ENCODE results near the gene RAB8A. TPM values are rescaled to one million over a fixed set of nuclear protein-coding genes. Genes with fewer than 3 reads are reported as not detected.

RAB8A gene
- total RNA-seq (2014; rRNA removed; shearing (Covaris generic)), result 102 and 104 TPM in 2 replicates

GRCh38 chr19:16111160-16111908, at the start of gene RAB8A:
RAB8A (plus strand) TSS chr19:16111889; CDS start chr19:16111902, 13 bp downstream.
- Histone ChIP-seq H3K27ac (peak within 1 kb of the TSS; percentile 55), H3K4me1 (peaks cover 9% of the 10 kb centered on the region), H3K27me3 (no peaks in the 10 kb centered on the region), H3K4me3 (peak within 1 kb of the TSS; percentile 82), H3K36me3 (no peaks in the 10 kb centered on the region), H3K9me3 (replicated peaks) (no peaks in the 10 kb centered on the region)
- DNase-seq, result peak; percentile 100

DNA sequence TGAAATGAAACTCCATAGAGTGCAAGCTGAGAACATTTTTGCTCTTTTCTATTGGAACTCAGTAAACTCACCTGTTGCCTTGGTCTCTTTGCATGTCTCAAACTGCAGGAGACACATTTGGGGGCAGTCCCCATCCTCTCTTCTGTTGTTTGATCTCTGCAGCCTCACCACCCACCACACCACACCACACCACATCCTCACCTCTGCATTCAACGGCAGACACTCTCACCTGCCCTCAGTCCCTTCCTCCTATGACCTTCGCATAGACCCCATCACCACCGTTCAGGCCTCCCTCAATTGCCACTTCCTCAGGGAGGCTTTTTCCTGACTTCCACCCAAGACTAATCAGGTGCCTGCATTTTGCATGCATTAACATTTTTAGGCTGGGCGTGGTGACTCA, 49.7 kb upstream of the RAB8A start:
- no peaks in the 10 kb centered on the region for H3K4me1 ChIP-seq
- no peak for DNase-seq
- no peak overlapping the region for H3K4me3 ChIP-seq
- H3K27ac ChIP-seq, result no peak overlapping the region
- no peaks in the 10 kb centered on the region; the same call in 1 of the 2 replicates for H3K27me3 ChIP-seq
- H3K9me3 ChIP-seq (replicated peaks), result peaks cover 12% of the 10 kb centered on the region; the same call in 1 of the 2 replicates
- H3K36me3 ChIP-seq, result no peaks in the 10 kb centered on the region

GRCh38 chr19:16062789-16063188, 48.9 kb upstream of the RAB8A start:
- H3K9me3 ChIP-seq (replicated peaks), result 0 out of 2 replicates have a peak, but pooled peaks cover 10% of the 10 kb centered on the region
- H3K4me1 ChIP-seq, result no peaks in the 10 kb centered on the region
- H3K4me3 ChIP-seq, result no peak overlapping the region
- H3K27ac ChIP-seq, result no peak overlapping the region
- peak; percentile 57 to 82 for DNase-seq
- no peaks in the 10 kb centered on the region; the same call in 1 of the 2 replicates for H3K27me3 ChIP-seq
- H3K36me3 ChIP-seq, result no peaks in the 10 kb centered on the region

GRCh38 chr19:16064209-16064889, 47.3 kb upstream of the RAB8A start:
- H3K27ac ChIP-seq, result no peak overlapping the region
- H3K4me1 ChIP-seq, result no peaks in the 10 kb centered on the region
- no peak for DNase-seq
- 0 out of 2 replicates have a peak, but pooled peaks cover 10% of the 10 kb centered on the region for H3K9me3 ChIP-seq (replicated peaks)
- H3K27me3 ChIP-seq, result no peaks in the 10 kb centered on the region; the same call in 1 of the 2 replicates
- no peak overlapping the region for H3K4me3 ChIP-seq
- no peaks in the 10 kb centered on the region for H3K36me3 ChIP-seq

- peak; percentile 42 to 53 for DNase-seq
- Histone ChIP-seq H3K27me3 (no peaks in the 10 kb centered on the region; the same call in 1 of the 2 replicates), H3K27ac (no peak overlapping the region), H3K9me3 (replicated peaks) (no peaks in the 10 kb centered on the region), H3K4me3 (no peak overlapping the region), H3K4me1 (no peaks in the 10 kb centered on the region), H3K36me3 (no peaks in the 10 kb centered on the region)
Observed at GRCh38 chr19:16066611-16067104, 45.0 kb upstream of the RAB8A start.

DNA sequence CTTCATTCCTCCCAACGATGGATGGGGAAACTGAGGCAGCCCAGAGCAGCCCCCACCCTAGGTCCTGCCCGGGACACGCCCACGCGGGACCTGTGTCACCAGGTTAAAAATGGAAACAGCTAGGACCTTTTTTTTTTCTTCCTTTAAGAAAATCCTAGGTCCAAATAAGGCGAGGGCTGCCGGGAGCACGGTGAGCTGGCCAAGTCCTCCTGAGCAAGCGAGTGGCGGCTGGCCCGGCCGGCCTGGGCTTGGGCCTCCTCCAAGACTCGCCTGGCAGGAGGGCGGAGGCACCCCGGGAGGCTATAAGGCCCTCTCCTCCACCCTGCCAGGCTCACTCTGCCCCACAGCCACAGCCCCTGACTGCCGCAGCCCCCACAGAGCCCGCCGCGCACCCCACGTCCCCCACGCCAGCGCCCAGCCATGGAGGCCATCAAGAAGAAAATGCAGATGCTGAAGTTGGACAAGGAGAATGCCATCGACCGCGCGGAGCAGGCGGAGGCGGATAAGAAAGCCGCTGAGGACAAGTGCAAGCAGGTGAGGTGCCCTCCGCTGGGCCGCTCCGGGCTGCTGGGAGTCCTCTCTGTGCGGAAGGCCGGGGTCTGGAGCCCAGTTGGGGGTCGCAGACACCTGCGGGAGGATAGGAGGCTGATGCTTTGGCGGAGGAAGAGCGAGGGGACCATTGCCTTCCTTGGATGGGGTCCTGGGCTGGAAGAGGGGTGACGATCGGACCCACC, 44.3 kb upstream of the RAB8A start:
- Histone ChIP-seq H3K36me3 (no peaks in the 10 kb centered on the region), H3K27me3 (no peaks in the 10 kb centered on the region; the same call in 1 of the 2 replicates), H3K4me1 (no peaks in the 10 kb centered on the region), H3K27ac (no peak overlapping the region), H3K4me3 (no peak overlapping the region), H3K9me3 (replicated peaks) (no peaks in the 10 kb centered on the region)
- no peak for DNase-seq

GRCh38 chr19:16068696-16069259, 42.9 kb upstream of the RAB8A start:
- Histone ChIP-seq H3K36me3 (no peaks in the 10 kb centered on the region), H3K4me3 (no peak overlapping the region), H3K27me3 (no peaks in the 10 kb centered on the region; the same call in 1 of the 2 replicates), H3K9me3 (replicated peaks) (no peaks in the 10 kb centered on the region), H3K27ac (no peak overlapping the region), H3K4me1 (no peaks in the 10 kb centered on the region)
- no peak for DNase-seq

DNA sequence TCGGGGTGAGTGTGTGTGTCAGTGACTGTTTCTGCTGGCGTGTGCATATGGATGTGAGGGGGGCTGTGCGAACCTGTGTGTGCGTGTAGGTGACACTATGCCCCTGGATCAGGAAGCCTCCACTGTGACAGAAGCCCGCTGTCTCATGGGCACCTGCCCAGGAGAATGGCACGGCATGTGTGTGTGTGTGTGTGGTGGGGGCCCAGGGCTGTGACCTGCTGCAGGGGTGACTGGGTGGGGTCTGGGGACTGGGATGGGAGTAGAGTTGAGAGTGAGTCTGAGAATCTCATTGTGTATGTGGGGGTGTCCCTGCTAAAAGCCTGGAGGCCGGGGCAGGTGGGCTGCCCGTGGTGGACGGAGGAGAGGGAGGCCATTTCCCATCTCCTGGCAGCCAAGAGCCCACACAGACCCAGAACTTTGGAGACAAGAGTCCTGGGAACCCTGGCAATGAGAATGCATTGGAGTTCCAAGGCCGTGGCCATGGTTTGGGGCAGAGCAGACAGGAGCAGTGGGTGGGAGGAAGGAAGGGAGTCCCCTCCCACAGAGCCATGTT, 41.8 kb upstream of the RAB8A start:
- no peaks in the 10 kb centered on the region for H3K4me1 ChIP-seq
- H3K4me3 ChIP-seq, result no peak overlapping the region
- H3K27ac ChIP-seq, result no peak overlapping the region
- no peaks in the 10 kb centered on the region; the same call in 1 of the 2 replicates for H3K27me3 ChIP-seq
- no peaks in the 10 kb centered on the region for H3K36me3 ChIP-seq
- DNase-seq, result no peak
- H3K9me3 ChIP-seq (replicated peaks), result no peaks in the 10 kb centered on the region

- no peak overlapping the region for H3K27ac ChIP-seq
- H3K4me1 ChIP-seq, result no peaks in the 10 kb centered on the region
- no peak overlapping the region for H3K4me3 ChIP-seq
- H3K27me3 ChIP-seq, result no peaks in the 10 kb centered on the region
- no peak for DNase-seq
- no peaks in the 10 kb centered on the region for H3K36me3 ChIP-seq
- no peaks in the 10 kb centered on the region for H3K9me3 ChIP-seq (replicated peaks)
Observed at GRCh38 chr19:16070366-16070990, 41.2 kb upstream of the RAB8A start.

DNA sequence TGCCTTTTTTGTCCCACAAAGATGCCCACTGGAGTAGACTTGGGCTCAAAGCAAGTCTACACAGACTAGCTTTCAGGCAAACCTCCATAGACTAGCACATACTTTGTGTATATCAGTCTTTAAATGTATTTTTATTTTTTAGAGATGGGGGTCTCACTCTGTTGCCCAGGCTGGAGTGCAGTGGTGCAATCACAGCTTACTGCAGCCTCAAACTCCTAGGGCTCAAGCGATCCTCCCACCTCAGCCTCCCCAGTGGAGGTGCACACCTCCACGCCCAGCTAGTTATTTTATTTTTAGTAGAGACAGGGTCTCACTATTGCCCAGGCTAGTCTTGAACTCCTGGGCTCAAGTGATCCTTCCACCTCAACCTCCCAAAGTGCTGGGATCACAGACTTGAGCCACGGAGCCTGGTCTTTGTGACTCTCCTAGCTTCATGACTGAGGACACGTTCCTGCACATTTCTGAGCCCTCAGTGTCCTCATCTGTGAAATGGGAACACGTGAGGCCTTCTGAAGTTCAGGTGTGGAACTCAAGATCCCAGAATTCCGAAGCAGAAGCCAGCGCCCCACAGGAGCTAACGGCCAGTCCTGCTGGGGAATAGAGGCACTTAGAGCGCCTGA, 40.5 kb upstream of the RAB8A start:
- no peak for DNase-seq
- no peaks in the 10 kb centered on the region for H3K9me3 ChIP-seq (replicated peaks)
- no peaks in the 10 kb centered on the region for H3K4me1 ChIP-seq
- H3K27me3 ChIP-seq, result no peaks in the 10 kb centered on the region
- H3K36me3 ChIP-seq, result no peaks in the 10 kb centered on the region
- no peak overlapping the region for H3K27ac ChIP-seq
- no peak overlapping the region for H3K4me3 ChIP-seq

- no peaks in the 10 kb centered on the region for H3K36me3 ChIP-seq
- no peak for DNase-seq
- no peak overlapping the region for H3K4me3 ChIP-seq
- H3K27me3 ChIP-seq, result no peaks in the 10 kb centered on the region
- H3K9me3 ChIP-seq (replicated peaks), result no peaks in the 10 kb centered on the region
- H3K4me1 ChIP-seq, result no peaks in the 10 kb centered on the region; the same call in 1 of the 2 replicates
- H3K27ac ChIP-seq, result no peak overlapping the region
Observed at GRCh38 chr19:16073481-16073880, 38.2 kb upstream of the RAB8A start.

- Histone ChIP-seq H3K27ac (no peak overlapping the region), H3K27me3 (no peaks in the 10 kb centered on the region), H3K9me3 (replicated peaks) (no peaks in the 10 kb centered on the region), H3K4me3 (no peak overlapping the region), H3K36me3 (no peaks in the 10 kb centered on the region), H3K4me1 (peaks cover under 1% of the 10 kb centered on the region)
- DNase-seq, result no peak
Observed at GRCh38 chr19:16073988-16074387, 37.7 kb upstream of the RAB8A start.

- peaks cover 6% of the 10 kb centered on the region for H3K4me1 ChIP-seq
- no peaks in the 10 kb centered on the region for H3K36me3 ChIP-seq
- no peaks in the 10 kb centered on the region for H3K27me3 ChIP-seq
- DNase-seq, result no peak
- no peak overlapping the region for H3K27ac ChIP-seq
- no peak overlapping the region for H3K4me3 ChIP-seq
- no peaks in the 10 kb centered on the region for H3K9me3 ChIP-seq (replicated peaks)
Observed at GRCh38 chr19:16074488-16075365, 37.0 kb upstream of the RAB8A start.

Data from SJCRH30 (cell line).